ENCODE data around the gene NTMT1. TPM values are rescaled to one million over a fixed set of nuclear protein-coding genes. Genes with fewer than 3 reads are reported as not detected.

NTMT1 gene
- polyA plus RNA-seq, 2 of the 4 experiments (the other 2 are of a cell fraction), result 49.4 to 92.2 TPM

GRCh38 chr9:129626079-129626624 lies at the start of gene NTMT1 (continued):
- TF ChIP-seq, protein P1, sequence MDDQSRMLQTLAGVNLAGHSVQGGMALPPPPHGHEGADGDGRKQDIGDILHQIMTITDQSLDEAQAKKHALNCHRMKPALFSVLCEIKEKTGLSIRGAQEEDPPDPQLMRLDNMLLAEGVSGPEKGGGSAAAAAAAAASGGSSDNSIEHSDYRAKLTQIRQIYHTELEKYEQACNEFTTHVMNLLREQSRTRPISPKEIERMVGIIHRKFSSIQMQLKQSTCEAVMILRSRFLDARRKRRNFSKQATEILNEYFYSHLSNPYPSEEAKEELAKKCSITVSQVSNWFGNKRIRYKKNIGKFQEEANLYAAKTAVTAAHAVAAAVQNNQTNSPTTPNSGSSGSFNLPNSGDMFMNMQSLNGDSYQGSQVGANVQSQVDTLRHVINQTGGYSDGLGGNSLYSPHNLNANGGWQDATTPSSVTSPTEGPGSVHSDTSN (IDR thresholded peaks at IDR 0.05), result no peak
- TF ChIP-seq JUN (IDR thresholded peaks at IDR 0.05) (peak; percentile 87 to 90), ZC3H11A (IDR thresholded peaks at IDR 0.05) (no peak), EHF (CRISPR knock-in tag; IDR thresholded peaks at IDR 0.05) (peak; percentile 87; the same call in 1 of the 2 replicates), EP300 (IDR thresholded peaks at IDR 0.05) (no peak), NPAS2 (CRISPR knock-in tag; IDR thresholded peaks at IDR 0.05; ENCODE audit: borderline replicate concordance) (peak; percentile 89), TFCP2L1 (CRISPR knock-in tag; IDR thresholded peaks at IDR 0.05) (peak; percentile 88), NFE2L2 (conservative IDR thresholded peaks at IDR 0.05; ENCODE audit: low read length) (no peak), HOXA7 (CRISPR knock-in tag; IDR thresholded peaks at IDR 0.05) (peak; percentile 67; the same call in 1 of the 2 replicates), ATOH8 (CRISPR knock-in tag; IDR thresholded peaks at IDR 0.05; ENCODE audit: low read depth) (no peak), RFX5 (IDR thresholded peaks at IDR 0.05) (no peak), FOSL2 (IDR thresholded peaks at IDR 0.05) (no peak), FOSL2 (CRISPR knock-in tag; IDR thresholded peaks at IDR 0.05) (peak; percentile 35; the same call in 1 of the 2 replicates), ZNF302 (CRISPR knock-in tag; IDR thresholded peaks at IDR 0.05) (no peak), HOXB13 (CRISPR knock-in tag; IDR thresholded peaks at IDR 0.05; ENCODE audit: low read depth) (no peak), RNF2 (IDR thresholded peaks at IDR 0.05; ENCODE audit: borderline replicate concordance, low read depth) (no peak), GATA3 (IDR thresholded peaks at IDR 0.05; ENCODE audit: borderline replicate concordance) (no peak), ZSCAN20 (CRISPR knock-in tag; IDR thresholded peaks at IDR 0.05) (no peak), MYC (IDR thresholded peaks at IDR 0.05; ENCODE audit: borderline replicate concordance, low read length) (peak; percentile 89), RARB (CRISPR knock-in tag; IDR thresholded peaks at IDR 0.05) (no peak), CHD4 (IDR thresholded peaks at IDR 0.05; ENCODE audit: borderline replicate concordance) (no peak), POLR2AphosphoS2 (conservative IDR thresholded peaks at IDR 0.05; ENCODE audit: low read length) (no peak), EHMT2 (IDR thresholded peaks at IDR 0.05; ENCODE audit: low read depth) (no peak), RCOR1 (IDR thresholded peaks at IDR 0.05; ENCODE audit: low read depth, low read length) (no peak)
- TF ChIP-seq, protein P2, sequence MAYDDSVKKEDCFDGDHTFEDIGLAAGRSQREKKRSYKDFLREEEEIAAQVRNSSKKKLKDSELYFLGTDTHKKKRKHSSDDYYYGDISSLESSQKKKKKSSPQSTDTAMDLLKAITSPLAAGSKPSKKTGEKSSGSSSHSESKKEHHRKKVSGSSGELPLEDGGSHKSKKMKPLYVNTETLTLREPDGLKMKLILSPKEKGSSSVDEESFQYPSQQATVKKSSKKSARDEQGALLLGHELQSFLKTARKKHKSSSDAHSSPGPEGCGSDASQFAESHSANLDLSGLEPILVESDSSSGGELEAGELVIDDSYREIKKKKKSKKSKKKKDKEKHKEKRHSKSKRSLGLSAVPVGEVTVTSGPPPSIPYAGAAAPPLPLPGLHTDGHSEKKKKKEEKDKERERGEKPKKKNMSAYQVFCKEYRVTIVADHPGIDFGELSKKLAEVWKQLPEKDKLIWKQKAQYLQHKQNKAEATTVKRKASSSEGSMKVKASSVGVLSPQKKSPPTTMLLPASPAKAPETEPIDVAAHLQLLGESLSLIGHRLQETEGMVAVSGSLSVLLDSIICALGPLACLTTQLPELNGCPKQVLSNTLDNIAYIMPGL (CRISPR knock-in tag; IDR thresholded peaks at IDR 0.05; ENCODE audit: borderline replicate concordance), result no peak; the same call in 1 of the 2 replicates
- TF ChIP-seq, protein P3, sequence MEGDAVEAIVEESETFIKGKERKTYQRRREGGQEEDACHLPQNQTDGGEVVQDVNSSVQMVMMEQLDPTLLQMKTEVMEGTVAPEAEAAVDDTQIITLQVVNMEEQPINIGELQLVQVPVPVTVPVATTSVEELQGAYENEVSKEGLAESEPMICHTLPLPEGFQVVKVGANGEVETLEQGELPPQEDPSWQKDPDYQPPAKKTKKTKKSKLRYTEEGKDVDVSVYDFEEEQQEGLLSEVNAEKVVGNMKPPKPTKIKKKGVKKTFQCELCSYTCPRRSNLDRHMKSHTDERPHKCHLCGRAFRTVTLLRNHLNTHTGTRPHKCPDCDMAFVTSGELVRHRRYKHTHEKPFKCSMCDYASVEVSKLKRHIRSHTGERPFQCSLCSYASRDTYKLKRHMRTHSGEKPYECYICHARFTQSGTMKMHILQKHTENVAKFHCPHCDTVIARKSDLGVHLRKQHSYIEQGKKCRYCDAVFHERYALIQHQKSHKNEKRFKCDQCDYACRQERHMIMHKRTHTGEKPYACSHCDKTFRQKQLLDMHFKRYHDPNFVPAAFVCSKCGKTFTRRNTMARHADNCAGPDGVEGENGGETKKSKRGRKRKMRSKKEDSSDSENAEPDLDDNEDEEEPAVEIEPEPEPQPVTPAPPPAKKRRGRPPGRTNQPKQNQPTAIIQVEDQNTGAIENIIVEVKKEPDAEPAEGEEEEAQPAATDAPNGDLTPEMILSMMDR (IDR thresholded peaks at IDR 0.05), result no peak

Measured in A549 (cell line).